Measurements from ENCODE around the gene GRHL1.
"Not testable (repeated sequence)": the region's sequence is repeated elsewhere in the genome, so short reads cannot be mapped to it uniquely, and the experiment has no call there.

The GRHL1 gene

GRCh38 chr2:10022041-10022421, 70.5 kb downstream of the GRHL1 start:
- no peak for DNase-seq (ENCODE audit: low read depth in 1 of 2, low spot score in 1 of 2)

DNA sequence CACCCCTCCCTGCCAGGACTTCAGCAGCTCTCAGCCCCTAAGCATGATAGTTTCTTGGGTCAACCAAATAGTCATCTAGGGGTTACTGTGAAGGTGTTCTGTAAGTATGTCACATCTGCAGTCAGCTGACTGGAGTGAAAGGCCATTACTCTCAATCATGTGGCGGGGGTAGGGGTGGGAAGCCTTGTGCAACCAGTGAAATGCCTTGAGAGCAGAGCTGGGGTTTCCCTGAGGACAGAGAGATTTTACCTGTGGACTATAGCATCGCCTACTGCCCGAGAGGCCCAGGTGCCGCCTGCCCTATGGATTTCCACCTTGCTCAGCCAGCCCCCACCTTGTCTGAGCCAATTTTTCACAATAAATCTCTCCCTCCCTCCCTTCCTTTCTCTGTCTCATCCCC, 71.0 kb downstream of the GRHL1 start:
- DNase-seq (ENCODE audit: low read depth in 1 of 2, low spot score in 1 of 2), result no peak

DNA sequence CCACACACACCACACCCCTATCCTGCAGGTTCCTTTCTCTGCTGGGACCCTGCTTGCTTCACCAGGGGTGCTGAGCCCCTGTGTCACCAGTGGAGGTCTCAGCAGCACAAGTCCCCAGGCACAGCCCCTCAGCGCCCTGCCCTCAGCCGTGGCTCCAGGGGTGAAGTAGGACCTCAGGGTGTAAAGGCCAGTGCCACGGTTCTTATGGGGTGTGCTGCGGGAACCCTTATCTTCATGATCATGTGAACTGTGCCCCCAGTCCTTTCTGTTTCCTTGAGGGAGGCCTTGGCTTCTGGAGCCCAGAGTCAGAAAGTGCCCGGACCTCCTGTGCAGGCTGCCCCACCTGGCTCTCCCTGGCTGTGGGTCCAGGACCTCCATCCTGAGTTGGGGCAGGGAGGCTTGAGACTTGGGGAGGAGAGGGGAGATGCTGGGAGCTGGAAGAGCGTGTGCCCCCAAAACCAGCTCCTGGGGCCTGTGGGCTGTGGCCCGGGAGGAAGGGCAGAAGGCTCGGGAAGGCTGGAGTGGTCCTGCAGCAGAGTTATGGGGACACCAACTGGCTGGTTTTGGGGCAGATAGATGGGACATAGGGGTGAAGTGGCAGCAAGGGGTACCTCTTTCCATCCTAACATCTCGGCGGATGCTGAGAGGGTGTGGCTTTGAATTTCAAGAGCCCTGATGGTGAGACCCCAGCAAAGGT, 71.6 kb downstream of the GRHL1 start:
- DNase-seq (ENCODE audit: low read depth in 1 of 2, low spot score in 1 of 2), result no peak

DNA sequence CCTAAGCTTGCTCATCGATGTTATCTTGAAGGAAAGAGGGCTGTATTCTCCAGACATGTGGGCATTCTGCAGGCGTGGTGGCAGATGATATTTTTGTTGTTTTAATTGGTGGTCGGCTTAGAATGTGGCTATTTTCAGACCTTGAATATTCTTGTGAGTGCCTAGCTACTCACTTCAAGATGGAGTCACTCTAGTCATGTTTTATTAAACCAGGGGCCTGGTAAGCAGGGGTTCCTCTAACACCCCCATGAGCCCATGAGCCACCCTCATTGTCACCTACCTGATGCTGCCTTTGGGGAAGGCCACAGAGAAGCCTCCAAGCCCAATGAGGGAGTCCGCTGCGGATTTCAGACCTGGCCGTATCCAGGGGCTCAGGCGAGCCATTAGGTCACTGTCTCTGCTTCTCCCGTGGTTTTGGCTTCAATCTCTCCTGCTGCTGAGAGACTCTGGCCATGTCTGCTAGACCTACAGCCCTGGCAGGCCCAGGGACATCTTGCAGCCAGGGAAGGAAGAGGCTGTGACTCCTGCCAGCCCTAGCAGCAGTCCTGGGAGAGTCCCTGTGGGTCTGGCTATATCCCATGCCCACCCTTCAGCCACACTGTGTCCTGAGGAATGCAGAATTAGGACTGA, 75.6 kb downstream of the GRHL1 start:
- no peak for DNase-seq (ENCODE audit: low read depth in 1 of 2, low spot score in 1 of 2)

DNA sequence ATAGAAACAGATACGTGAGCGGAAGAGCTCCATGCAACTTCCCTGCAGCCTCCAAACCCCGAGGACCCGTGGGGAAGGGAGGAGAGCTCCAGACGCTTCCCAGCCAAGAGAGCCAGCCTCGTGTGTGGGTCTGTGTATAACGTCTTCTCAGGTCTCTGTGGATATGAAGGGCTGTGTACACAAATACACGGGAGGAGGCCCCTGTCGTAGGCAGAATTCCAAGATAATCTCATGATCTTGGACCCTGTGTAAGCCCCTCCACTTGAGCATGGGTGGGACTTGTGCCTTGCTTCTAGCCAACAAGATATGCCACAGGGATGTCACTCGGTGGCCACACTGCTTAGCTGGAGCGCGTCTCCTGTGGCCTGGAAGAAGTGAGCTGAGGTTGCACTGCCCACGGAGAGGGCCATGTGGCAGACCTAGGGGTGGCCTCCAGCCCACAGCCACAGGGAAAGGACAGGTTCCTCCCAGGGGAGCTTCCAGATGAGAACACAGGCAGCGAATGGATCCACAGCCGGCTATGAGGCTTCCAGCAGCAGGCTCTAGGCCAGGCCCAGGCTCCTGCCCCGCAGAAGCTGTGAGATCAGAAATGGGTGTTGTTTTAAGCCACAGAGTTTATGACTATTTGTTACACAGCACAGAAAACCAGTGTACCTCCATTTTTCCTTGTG, 76.3 kb downstream of the GRHL1 start:
- DNase-seq (ENCODE audit: low read depth in 1 of 2, low spot score in 1 of 2), result no peak

DNA sequence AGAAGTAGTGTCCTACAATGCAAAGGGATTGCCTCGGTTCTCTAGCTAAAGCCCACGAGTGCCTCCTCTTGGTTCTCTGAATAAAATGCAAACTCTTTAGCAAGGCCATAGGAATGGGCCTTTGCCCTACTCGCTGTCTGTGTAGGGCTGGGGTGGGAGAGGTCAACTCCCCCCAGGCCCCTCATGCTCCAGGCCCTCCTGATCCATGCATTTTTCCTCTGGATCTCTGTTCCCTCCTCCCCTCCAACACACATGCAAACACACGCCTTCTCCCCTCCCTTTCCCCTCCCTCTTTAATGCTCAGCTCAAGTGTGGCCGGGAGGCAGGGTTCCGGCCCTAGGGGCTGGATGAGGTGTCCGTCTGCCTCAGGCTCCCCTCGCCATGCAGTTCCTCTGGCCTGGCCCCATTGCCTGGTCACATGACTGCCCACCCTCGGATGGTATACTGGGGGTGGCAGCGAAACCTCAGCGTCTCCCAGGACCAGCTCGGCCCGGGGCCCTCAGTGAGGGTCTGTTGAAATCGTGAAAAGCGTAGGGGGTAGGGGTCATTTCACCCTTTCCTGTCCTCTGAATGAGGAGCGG, 77.0 kb downstream of the GRHL1 start:
- DNase-seq (ENCODE audit: low read depth in 1 of 2, low spot score in 1 of 2), result no peak

DNA sequence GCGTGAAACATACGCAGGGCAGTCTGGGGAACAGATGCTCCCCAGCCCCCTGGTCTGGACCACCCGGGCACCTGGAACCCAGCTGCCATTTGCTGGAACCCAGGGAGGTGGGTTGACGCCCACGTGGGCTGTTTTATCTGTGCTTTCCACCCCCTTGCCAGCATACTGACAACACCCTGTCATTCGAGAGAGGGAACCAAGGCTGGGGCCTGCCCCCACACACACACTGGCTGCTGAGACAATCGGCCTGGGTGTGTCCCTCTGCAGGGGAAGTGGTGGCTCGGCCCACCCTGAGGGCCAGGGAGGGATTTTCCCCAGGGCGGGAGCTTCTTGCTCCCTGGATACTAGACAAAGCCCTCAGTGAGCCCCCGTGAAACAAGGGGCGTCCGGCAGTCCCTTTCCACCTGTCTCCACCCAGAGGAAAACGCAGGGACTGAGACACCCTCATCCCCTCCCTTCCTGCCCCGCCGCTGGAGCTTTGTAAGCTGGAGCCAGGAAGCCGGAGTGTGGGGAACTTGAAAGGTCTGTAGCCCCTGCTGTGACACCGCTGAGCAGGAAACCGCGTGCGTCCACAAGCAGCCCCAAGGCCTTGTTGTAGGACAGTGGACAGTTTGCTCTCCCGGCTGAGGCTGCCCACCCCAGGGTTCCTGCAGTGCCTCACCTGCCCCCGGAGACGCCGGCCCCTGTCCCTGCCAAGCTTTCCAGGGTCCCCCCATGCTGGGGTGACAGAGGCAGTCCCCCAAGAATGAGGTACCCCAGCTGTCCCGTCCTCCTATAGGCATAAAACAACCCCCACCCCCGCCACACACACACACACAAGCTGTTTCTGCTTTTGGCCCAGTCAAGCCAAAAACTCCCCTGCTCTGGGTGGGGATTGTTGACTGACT, 77.7 kb downstream of the GRHL1 start:
- DNase-seq (ENCODE audit: low read depth in 1 of 2, low spot score in 1 of 2), result no peak

DNA sequence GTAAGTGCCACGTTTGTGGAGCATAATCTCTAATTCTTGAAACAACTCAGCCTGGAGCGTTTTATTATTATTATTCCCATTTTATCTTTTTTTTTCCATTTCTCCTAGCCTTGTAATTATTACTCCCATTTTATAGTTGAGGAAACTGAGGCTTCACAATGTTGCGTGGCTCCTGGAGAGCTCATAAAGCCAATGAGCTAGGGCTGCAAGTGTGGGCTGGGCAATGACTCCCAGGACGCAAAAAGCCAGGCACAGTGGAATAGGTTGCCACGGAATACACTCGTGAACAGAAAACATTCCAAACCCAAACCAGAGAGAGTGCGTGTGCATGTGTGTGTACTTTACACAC, 78.4 kb downstream of the GRHL1 start:
- DNase-seq (ENCODE audit: low read depth in 1 of 2, low spot score in 1 of 2), result no peak

DNA sequence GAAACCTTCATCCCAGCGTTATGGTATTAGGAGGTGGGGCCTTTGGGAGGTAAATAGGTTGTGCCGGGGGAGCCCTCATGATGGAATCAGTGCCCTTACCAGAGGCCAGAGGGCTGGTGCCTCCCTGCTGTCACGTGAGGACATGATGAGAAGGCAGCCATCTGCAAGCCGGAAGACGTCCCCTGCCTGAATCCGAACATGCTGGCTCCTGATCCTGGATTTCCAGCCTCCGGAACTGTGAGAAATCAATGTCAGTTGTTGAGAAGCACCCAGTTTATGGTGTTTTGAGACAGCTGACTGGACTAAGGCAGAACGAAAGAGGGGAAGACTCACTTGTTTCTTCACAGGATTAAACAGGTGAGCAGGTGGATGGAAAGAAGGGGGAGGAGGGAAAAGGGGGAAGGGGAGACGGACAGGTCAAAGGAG, 78.8 kb downstream of the GRHL1 start:
- no peak for DNase-seq (ENCODE audit: low read depth in 1 of 2, low spot score in 1 of 2)

GRCh38 chr2:10030798-10031197, 79.3 kb downstream of the GRHL1 start:
- DNase-seq (ENCODE audit: low read depth in 1 of 2, low spot score in 1 of 2), result not testable (repeated sequence)

GRCh38 chr2:10031886-10032745, 80.6 kb downstream of the GRHL1 start:
- DNase-seq (ENCODE audit: low read depth in 1 of 2, low spot score in 1 of 2), result no peak

DNA sequence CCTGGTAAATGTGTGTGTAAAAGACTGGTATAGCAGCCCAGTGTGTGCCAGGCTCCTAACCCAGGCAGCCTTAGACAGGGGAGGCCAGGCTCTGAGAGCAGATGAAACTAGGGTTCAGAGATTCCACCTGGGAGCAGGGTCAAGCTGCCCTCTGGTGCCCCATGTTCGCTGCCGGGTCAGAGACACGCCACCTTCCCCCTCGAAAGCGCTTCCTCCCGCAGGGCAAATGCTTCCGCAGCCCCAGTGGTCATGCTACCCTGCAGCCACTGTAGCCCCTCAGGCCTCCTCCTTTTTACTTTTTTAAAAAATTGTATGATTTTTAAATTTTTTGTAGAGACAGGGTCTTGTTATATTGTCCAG, 81.2 kb downstream of the GRHL1 start:
- DNase-seq (ENCODE audit: low read depth in 1 of 2, low spot score in 1 of 2), result no peak

GRCh38 chr2:10033251-10034006, 81.9 kb downstream of the GRHL1 start:
- no peak for DNase-seq (ENCODE audit: low read depth in 1 of 2, low spot score in 1 of 2)

DNA sequence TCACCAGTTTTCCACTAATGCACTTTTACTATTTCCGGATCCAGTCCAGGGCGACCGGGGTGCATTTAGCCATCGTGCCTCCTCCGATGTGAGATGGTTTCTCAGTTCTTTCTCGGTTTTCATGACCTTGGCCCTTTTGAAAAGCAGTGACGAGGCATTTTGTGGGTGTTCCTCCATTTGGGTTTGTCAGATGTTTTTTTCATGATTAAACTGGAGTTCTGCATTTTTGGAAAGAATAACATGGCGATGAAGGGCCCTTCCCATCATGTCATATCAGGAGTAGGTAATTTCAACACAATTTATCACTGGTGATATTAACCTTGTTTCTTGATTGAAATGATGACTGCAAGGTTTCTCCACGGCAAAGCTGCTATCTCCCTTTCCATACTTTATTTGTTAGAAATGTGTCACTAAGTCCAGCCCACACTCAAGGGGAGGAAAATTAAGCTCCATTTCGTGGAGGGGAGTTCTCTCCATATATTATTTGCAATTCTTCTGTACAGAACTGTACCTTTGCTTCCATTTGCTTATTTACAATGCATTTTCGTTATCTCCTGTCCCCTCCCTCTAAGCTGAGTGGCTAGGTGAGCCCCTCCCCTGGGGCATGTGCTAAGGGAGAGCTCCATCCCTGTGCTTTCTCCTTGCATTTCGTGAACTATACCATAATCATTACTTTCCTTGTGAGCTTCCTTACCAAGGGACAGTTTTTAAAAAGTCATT, 83.0 kb downstream of the GRHL1 start:
- DNase-seq (ENCODE audit: low read depth in 1 of 2, low spot score in 1 of 2), result no peak

- no peak for DNase-seq (ENCODE audit: low read depth in 1 of 2, low spot score in 1 of 2)
These were observed 83.5 kb downstream of the GRHL1 start for GRCh38 chr2:10035053-10035422.

GRCh38 chr2:10035633-10036032, 84.1 kb downstream of the GRHL1 start:
- no peak for DNase-seq (ENCODE audit: low read depth in 1 of 2, low spot score in 1 of 2)

- DNase-seq (ENCODE audit: low read depth in 1 of 2, low spot score in 1 of 2), result no peak
These were observed 84.8 kb downstream of the GRHL1 start for GRCh38 chr2:10036095-10036884.

DNA sequence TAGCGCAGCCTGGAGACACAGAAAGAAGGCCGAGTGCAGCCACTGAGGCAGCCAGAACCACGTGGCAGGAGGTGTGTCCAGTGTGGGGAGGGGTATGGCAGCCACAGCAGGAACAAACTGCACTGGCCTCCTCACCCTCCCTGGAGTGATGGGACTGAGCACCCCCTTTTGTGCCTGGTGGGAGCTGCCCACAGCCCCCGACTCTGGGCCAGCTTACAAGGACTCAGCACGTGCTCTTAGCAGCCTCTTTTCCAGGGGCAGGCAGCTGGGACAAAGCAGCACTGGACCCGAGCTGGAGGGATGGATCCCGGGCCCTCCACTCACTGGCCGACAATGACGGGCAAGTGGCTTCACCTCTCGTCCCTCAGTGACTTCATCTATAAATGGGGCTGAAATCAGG, 86.6 kb downstream of the GRHL1 start:
- DNase-seq (ENCODE audit: low read depth in 1 of 2, low spot score in 1 of 2), result no peak
